Measurements from ENCODE around the gene TSPAN1. TPM values are rescaled to one million over a fixed set of nuclear protein-coding genes. Genes with fewer than 3 reads are reported as not detected.

Gene TSPAN1
- total RNA-seq, 3 donors from 2014 or later = 723 to 1,819 (median 1,586) TPM

- no peak for DNase-seq
- Histone ChIP-seq H3K4me3 (no peak overlapping the region), H3K9me3 (no peaks in the 10 kb centered on the region), H3K36me3 (ENCODE audit: low read depth) (no peaks in the 10 kb centered on the region), H3K4me1 (ENCODE audit: low read depth) (peaks cover 47% of the 10 kb centered on the region)
- no peak for ATAC-seq
- TF ChIP-seq, protein P1, sequence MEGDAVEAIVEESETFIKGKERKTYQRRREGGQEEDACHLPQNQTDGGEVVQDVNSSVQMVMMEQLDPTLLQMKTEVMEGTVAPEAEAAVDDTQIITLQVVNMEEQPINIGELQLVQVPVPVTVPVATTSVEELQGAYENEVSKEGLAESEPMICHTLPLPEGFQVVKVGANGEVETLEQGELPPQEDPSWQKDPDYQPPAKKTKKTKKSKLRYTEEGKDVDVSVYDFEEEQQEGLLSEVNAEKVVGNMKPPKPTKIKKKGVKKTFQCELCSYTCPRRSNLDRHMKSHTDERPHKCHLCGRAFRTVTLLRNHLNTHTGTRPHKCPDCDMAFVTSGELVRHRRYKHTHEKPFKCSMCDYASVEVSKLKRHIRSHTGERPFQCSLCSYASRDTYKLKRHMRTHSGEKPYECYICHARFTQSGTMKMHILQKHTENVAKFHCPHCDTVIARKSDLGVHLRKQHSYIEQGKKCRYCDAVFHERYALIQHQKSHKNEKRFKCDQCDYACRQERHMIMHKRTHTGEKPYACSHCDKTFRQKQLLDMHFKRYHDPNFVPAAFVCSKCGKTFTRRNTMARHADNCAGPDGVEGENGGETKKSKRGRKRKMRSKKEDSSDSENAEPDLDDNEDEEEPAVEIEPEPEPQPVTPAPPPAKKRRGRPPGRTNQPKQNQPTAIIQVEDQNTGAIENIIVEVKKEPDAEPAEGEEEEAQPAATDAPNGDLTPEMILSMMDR (IDR thresholded peaks at IDR 0.05) = no peak
- intact Hi-C loops (cut with DNase I, micrococcal nuclease) = loop anchor here in 1 of 2 donors (5.0 kb wide), 1 partner anchor 148 kb away; no protein-coding TSS in a partner anchor
Measured at GRCh38 chr1:46184920-46185658, 10.2 kb downstream of the TSPAN1 start.

DNA sequence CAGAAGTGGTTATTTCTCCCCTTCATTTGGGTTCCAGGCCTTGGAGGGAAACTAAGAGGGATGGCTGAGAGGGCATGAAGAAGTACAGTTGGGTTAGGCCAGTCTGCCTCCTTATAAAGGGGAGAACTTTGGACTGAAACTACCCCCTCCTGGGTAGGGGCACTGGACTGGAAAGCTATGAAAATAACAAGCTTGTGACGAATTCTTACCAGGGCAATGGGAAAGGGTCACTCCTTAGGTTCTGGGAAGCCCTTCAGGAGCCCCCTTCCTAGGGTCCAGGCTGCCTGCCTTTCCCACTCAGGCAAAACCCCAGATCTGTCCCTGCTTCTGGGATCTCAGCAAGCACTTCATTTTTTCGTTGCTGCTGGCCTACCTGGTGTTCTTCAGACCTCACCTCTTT is 11.2 kb downstream of the TSPAN1 start:
- no peaks in the 10 kb centered on the region for H3K9me3 ChIP-seq
- no peak for DNase-seq
- H3K4me3 ChIP-seq = no peak overlapping the region
- no peaks in the 10 kb centered on the region for H3K36me3 ChIP-seq (ENCODE audit: low read depth)
- intact Hi-C loops (cut with DNase I, micrococcal nuclease) = no loop called here
- TF ChIP-seq, protein P1 (IDR thresholded peaks at IDR 0.05) = no peak
- no peak for ATAC-seq
- H3K4me1 ChIP-seq (ENCODE audit: low read depth) = peaks cover 47% of the 10 kb centered on the region

DNA sequence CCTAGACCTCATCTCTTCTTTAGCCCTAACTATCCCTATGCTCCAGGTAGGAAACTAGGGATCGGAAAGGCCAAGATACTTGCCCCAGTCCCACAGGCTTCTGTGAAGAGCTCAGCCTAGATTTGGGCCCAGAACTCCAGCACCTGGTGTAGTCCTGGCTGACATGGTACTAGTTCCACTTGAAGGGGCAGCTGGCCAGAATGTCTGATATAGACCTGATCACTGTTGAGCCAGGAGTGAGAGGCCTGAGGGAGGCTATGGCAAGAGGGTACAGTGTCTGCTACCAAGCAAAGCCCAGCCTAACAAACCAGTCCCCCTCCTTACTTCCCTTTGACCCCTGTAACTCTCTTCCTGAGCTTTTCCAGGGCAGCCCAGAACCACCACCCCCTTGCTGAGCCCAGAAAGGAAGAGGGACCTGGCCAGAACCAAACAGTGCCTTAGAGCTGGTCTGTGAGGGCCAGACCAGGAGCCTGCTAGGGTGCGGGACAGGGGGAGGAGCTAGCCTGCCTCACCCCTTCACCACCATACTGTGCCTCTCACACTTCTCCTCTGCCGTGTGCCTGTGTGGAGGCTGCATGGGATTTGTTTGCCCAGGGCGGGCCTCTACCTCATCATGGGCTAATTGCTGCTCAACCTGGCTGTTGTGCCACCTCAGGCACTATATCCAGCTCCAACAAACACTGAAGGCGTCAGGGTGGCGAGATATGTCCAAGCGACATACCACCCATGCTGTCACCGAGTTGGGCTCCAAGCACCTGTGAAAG is 12.4 kb downstream of the TSPAN1 start:
- Histone ChIP-seq H3K4me3 (no peak overlapping the region), H3K4me1 (ENCODE audit: low read depth) (peaks cover 47% of the 10 kb centered on the region), H3K36me3 (ENCODE audit: low read depth) (no peaks in the 10 kb centered on the region), H3K9me3 (no peaks in the 10 kb centered on the region)
- intact Hi-C loops (cut with DNase I, micrococcal nuclease) = no loop called here
- TF ChIP-seq, protein P1 (IDR thresholded peaks at IDR 0.05) = no peak
- peak; percentile 86 to 87 (median 87) for DNase-seq
- ATAC-seq = peak; percentile 73

DNA sequence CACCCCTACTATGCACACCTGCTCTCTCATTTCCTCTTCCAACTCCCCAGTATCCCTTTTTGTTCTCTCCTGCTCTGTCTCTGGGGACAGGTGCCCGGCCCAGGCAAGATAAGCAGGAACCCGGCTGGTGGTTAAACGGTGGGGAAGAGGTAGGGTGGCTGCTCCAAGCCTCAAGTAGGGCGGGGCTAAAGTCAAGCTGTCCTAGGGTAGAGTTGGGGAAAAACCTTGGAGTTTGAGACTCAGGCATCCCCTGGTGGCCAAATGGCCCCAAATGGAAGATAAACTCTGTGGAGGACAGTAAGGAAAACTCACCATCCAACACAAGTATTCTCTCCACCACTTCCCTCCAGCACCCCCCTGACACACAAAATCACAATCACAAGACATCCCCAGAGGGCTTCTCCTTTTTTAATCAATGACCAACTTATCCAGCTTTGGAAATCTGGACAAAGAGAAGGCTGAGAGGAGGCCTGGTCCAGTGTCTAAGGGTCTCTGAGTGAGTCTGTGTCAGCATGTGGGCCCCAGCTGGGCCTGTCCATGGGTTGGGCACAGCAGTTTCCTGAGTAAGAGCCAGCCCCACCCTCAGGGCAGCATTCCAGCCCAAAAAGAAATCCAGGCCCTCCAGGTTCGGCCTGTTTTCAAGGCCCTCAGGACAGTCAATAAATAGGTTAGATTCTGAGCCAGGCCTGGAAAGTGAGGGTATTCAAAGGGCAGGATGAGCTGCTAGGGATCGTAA is 13.6 kb downstream of the TSPAN1 start:
- TF ChIP-seq, protein P1 (IDR thresholded peaks at IDR 0.05) = no peak
- peak; percentile 28 for ATAC-seq
- H3K4me1 ChIP-seq (ENCODE audit: low read depth) = peaks cover 47% of the 10 kb centered on the region
- H3K4me3 ChIP-seq = no peak overlapping the region
- intact Hi-C loops (cut with DNase I, micrococcal nuclease) = no loop called here
- no peaks in the 10 kb centered on the region for H3K36me3 ChIP-seq (ENCODE audit: low read depth)
- no peaks in the 10 kb centered on the region for H3K9me3 ChIP-seq
- peak in 1 of 3 donors; percentile 56 for DNase-seq

GRCh38 chr1:46190539-46190938 is 15.7 kb downstream of the TSPAN1 start:
- no peak for ATAC-seq
- H3K36me3 ChIP-seq (ENCODE audit: low read depth) = no peaks in the 10 kb centered on the region
- intact Hi-C loops (cut with DNase I, micrococcal nuclease) = no loop called here
- TF ChIP-seq, protein P1 (IDR thresholded peaks at IDR 0.05) = no peak
- H3K4me1 ChIP-seq (ENCODE audit: low read depth) = peaks cover 31% of the 10 kb centered on the region
- no peaks in the 10 kb centered on the region for H3K9me3 ChIP-seq
- H3K4me3 ChIP-seq = no peak overlapping the region
- no peak for DNase-seq

Measured in mucosa of descending colon (tissue), 3 donors.